Frontal cortex (tissue), 4 donors: ENCODE results near the gene ZNF808. TPM values are rescaled to one million over a fixed set of nuclear protein-coding genes. Genes with fewer than 3 reads are reported as not detected.
"Not testable (repeated sequence)": the region's sequence is repeated elsewhere in the genome, so short reads cannot be mapped to it uniquely, and the experiment has no call there.

Experiments used
- DNase-seq, 2 donors: peaks; one replicate each; pipeline ENCODE4 v3.0.0; 2012; ENCODE audit warnings: low spot score in 2 of 2
- FAIRE-seq: peaks from 2 replicates; lab custom pipeline; 2012; peaks lifted over from hg19 to GRCh38; lab: Jason Lieb, UNC
- small RNA-seq: library from RNA; depleted of rRNA; stranded (forward); fragments of <200 nt; gene quantifications from one replicate; pipeline ENCODE3, GENCODE V24; 2014
- total RNA-seq: library from RNA; depleted of rRNA; stranded (reverse); fragments of >200 nt; gene quantifications from one replicate; pipeline ENCODE4 v1.2.3, GENCODE V29; 2014
- donor health status: control.
- donor health status: control.
- donor health status: control.

ZNF808 gene
- total RNA-seq, 1 donor from 2014 or later, result 17.9 TPM

- FAIRE-seq (no peak), DNase-seq (no peak)
Measured at GRCh38 chr19:52585604-52586003, 58.1 kb downstream of the ZNF808 start.

GRCh38 chr19:52590728-52591127 is 63.3 kb downstream of the ZNF808 start:
- no peak for FAIRE-seq
- DNase-seq, result no peak

- DNase-seq, result no peak
- no peak for FAIRE-seq
Measured at GRCh38 chr19:52592301-52592700, 64.8 kb downstream of the ZNF808 start.

- FAIRE-seq, DNase-seq: not testable (repeated sequence)
Measured at GRCh38 chr19:52593441-52593840, 66.0 kb downstream of the ZNF808 start.

GRCh38 chr19:52599241-52599640 is 71.8 kb downstream of the ZNF808 start:
- DNase-seq (no peak), FAIRE-seq (no peak)

GRCh38 chr19:52600639-52601024 is 73.2 kb downstream of the ZNF808 start:
- no peak for DNase-seq
- no peak for FAIRE-seq

- DNase-seq (peak; percentile 78 to 91), FAIRE-seq (no peak)
Measured at GRCh38 chr19:52601025-52601973, 73.8 kb downstream of the ZNF808 start.

- not testable (repeated sequence) for DNase-seq, FAIRE-seq
Measured at GRCh38 chr19:52601974-52602366, 74.5 kb downstream of the ZNF808 start.

GRCh38 chr19:52602941-52603340 is 75.5 kb downstream of the ZNF808 start:
- no peak for FAIRE-seq
- DNase-seq, result no peak

- FAIRE-seq (no peak), DNase-seq (no peak)
Measured at GRCh38 chr19:52603558-52604207, 76.2 kb downstream of the ZNF808 start.

Small RNA genes within 50 kb of the gene (small RNA-seq; reads per million reads assigned to genes)
- gene RPL39P34, result not detected

Other genes starting within 250 kb of the ZNF808 start
- 11.4 TPM for gene ZNF480, start 230.5 kb upstream of the ZNF808 start, total RNA-seq
- gene ZNF610, start 191.4 kb upstream of the ZNF808 start, total RNA-seq, result 20.0 TPM
- 158 TPM for gene ZNF880, start 157.7 kb upstream of the ZNF808 start, total RNA-seq
- 48.1 TPM for gene ZNF528, start 129.8 kb upstream of the ZNF808 start, total RNA-seq
- 3.3 TPM for gene ZNF534, start 98.5 kb upstream of the ZNF808 start, total RNA-seq
- gene ZNF578, start 74.1 kb upstream of the ZNF808 start, total RNA-seq, result 36.3 TPM
- gene ZNF701, start 42.6 kb downstream of the ZNF808 start, total RNA-seq, result 22.4 TPM
- gene ZNF83, start 110.7 kb downstream of the ZNF808 start, total RNA-seq, result 29.3 TPM
- 20.4 TPM for gene ZNF611, start 207.4 kb downstream of the ZNF808 start, total RNA-seq